Stimulated activated CD4-positive, alpha-beta T cell treated with anti-CD3 and anti-CD28 coated beads, TNF-alpha, amount 100 ng/mL, for 4 hours (primary cell): ENCODE data around the gene DPAGT1.
"Not testable (repeated sequence)": the region's sequence is repeated elsewhere in the genome, so short reads cannot be mapped to it uniquely, and the experiment has no call there.

Source experiments
- DNase-seq, 3 experiments: peaks; one replicate each; pipeline ENCODE4 v3.0.0-alpha.2; 2020; ENCODE audit warnings: low read depth in 3 of 3

DPAGT1 gene

GRCh38 chr11:119093942-119094815, 7.5 kb downstream of the DPAGT1 start:
- DNase-seq: peak in 2 of 3 experiments; percentile 29 to 41

GRCh38 chr11:119092880-119093842, 8.5 kb downstream of the DPAGT1 start:
- no peak for DNase-seq

DNA sequence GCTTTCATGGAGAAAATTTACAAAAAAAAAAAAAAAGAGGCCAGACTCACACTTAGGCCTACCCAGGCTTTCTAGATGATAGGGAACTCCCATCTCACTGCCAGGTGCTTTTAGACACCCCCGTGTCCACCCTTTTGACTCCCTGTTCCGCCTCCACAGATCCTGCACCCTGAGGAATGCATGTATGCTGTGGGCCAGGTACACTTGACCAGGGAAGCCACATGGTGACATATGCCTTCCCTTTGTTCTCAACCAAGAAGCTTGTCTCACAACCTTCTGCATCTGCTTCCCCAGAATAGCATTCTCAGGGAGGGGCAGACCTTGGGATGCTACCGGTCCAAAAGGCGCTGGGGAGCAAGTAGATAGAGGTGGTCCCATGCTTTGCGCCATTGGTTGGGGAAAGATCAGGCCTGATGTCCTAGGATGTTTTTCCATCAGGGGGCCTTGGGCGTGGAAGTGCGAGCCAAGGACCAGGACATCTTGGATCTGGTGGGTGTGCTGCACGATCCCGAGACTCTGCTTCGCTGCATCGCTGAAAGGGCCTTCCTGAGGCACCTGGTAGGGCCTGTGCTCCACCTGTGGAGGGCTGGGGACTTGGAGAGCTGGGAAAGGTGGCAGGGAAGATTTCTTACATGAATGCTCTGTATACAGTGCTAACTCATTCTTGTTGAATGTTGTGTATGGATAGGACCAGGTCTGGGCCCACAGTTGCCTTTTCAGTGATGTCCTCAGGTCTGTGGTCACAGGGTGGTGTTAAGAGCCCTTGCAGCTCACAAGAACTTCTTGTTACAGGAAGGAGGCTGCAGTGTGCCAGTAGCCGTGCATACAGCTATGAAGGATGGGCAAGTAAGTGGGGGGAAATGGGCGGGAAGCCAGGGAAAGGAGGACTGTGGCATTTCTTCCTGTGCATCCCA, 9.4 kb downstream of the DPAGT1 start:
- DNase-seq: no peak

DNA sequence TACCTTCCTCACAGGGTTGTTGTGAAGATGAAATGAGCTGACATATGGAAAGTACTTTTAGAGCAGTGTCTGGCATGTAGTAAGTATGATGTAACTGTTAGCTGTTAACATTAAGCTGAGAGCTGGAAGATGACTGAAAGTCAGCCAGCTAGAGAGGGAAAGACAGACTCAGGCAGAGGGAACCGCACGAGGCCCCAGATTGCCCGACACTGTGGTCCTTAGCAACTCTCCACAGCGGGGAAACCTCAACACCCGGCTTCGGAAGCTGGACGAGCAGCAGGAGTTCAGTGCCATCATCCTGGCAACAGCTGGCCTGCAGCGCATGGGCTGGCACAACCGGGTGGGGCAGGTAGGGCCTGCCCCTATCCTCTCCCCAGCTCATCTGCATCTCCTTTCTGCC, 10.5 kb downstream of the DPAGT1 start:
- no peak for DNase-seq

DNA sequence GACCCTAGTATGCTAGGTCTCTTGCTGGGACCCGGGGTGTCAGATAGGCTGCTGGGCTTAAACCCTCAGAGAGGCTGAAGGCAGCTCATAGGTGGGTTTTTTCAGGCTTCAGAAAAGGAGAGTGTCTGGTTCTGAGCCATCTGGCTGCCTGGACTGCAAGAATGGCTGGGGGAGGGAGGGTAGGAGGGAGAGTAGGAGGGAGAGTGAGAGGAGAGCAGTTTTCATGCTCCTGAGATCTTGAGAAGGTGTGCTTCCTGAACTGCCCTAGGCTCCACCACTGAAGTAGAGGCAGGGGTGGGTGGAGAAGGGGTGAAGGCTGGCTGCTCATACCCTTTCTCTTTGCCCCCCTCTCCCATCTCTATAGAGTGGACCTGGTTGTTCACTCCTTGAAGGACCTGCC, 12.3 kb downstream of the DPAGT1 start:
- DNase-seq: no peak

DNA sequence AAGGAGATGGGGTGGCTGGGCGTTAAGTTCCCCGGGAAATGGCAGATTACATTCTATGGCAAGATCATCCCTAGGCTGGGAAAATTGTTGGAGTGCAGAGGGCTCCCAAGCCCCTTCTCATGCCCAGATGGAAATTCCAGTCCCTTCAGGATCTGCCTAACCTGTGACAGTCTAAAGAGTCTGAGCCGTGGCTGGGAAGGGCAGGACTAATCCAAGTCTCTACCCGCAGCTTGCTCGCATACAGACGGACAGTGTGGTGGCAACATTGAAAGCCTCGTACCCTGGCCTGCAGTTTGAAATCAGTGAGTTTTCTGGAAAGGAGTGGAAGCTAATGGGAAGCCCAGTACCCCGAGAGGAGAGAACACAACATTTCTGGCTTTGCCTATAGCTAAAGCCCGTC, 13.2 kb downstream of the DPAGT1 start:
- DNase-seq: no peak

DNA sequence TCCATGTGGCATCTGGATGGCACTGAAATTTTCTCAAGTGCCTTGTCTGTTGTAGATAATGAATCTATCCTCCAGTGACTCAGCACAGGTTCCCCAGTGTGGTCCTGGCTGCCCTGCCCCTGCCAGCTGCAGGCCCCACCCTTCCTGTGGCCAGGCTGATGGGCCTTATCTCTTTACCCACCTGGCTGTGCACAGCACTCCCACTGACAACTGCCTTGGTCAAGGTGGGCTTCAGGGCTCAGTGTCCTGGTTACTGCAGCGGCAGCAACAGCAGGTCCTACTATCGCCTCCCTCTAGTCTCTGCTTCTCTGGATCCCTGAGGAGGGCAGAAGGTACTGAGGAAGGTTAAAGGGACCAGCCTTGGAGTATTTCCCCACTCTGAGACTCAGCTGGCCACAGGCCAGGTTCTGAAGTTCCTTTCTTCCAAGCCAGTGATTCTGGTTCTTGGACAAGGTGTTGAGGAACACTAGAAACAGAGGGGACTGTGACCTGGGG, 13.9 kb downstream of the DPAGT1 start:
- DNase-seq: no peak

GRCh38 chr11:119087123-119087522, 14.5 kb downstream of the DPAGT1 start:
- no peak for DNase-seq

DNA sequence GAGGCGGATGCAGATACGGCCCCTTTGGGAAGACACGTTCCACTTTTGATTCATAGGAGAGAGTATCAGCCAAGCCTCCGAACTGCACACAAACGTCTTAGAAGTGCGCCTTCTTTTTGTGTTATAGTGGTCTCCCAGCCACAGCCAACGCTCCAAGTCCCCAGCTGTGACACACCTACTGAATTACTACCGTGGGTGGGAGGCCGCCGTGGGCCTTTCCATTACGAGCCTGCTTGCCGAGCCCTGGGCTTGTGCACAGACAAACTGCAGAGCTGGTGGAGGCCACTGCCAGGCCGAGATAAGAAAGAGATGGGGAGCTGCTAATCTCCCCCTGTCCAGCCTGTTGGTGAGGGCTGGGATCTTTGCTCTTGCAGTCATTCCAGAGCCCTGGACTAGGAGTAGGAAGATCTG, 16.2 kb downstream of the DPAGT1 start:
- DNase-seq: peak in 2 of 3 experiments; percentile 26 to 48

- peak; percentile 74 to 86 (median 86) for DNase-seq
Measured at GRCh38 chr11:119084663-119085436, 16.8 kb downstream of the DPAGT1 start, which contains the start of gene HMBS. Gene HMBS, plus strand, starts transcription at chr11:119084881. Its CDS starts 153 bp downstream, at chr11:119085034.

DNA sequence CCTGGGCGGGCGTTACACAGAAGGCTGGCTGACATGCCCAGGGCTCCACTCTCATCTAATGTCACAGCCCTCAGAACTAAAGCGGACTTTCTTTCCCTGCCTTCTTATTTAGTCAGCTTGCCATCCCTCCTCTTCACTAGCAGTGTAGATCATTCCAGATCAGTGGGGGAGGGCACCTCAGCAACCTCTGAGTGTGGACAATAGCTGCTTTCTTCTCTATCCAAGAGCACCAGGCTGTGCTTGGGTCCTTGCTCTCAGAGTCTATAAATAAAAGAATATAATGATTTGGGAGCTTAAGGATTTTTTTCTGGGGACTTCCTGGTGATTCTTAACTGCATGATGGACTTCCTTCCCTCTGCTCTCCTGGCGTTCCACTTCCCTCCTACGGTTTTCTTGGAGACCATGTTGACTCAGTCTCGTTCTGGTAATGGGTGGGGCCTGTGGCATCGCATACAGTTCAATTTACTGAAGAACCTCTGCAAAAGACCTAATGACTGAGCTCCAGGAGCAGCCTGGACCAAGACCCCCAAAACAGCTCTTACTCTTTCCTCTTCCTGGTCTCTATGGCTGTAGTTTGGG, 19.9 kb downstream of the DPAGT1 start:
- DNase-seq: no peak

DNA sequence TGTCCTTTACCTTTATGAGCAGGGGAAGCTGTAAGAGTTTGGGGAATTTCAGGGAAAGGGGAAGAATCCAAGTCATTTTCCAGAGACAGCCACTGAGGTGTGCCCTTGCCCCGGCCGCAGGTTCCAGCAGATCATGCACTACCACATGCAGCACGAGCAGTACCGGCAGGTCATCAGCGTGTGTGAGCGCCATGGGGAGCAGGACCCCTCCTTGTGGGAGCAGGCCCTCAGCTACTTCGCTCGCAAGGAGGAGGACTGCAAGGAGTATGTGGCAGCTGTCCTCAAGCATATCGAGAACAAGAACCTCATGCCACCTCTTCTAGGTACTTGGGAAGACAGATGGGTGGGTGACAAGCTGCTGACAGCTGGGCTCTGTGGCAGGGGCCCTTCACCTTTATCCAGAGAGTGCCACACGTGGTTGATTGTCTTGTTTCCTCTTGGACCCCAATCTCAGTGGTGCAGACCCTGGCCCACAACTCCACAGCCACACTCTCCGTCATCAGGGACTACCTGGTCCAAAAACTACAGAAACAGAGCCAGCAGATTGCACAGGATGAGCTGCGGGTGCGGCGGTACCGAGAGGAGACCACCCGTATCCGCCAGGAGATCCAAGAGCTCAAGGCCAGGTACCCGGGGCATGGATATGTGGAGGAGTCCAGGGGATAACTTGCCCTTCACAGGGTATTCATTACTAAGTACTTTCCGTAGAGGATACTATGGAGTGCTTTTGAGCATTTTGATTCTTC, 22.8 kb downstream of the DPAGT1 start:
- no peak for DNase-seq

DNA sequence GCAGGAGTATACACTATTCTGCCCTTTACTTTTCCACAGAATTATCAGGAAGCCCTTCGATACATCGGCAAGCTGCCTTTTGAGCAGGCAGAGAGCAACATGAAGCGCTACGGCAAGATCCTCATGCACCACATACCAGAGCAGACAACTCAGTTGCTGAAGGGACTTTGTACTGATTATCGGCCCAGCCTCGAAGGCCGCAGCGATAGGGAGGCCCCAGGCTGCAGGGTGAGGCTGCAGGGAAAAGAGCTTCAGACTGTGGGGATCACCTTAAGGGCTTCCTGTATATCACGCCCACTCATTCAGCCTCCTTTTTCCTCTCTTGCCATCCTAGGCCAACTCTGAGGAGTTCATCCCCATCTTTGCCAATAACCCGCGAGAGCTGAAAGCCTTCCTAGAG, 23.8 kb downstream of the DPAGT1 start:
- DNase-seq: no peak

- DNase-seq: peak; percentile 94 to 97 (median 94)
Measured at GRCh38 chr11:119067371-119068222, 34.1 kb downstream of the DPAGT1 start, which contains the start of gene VPS11. Gene VPS11, plus strand, starts transcription at chr11:119067818. Its CDS starts 6 bp downstream, at chr11:119067824.

DNA sequence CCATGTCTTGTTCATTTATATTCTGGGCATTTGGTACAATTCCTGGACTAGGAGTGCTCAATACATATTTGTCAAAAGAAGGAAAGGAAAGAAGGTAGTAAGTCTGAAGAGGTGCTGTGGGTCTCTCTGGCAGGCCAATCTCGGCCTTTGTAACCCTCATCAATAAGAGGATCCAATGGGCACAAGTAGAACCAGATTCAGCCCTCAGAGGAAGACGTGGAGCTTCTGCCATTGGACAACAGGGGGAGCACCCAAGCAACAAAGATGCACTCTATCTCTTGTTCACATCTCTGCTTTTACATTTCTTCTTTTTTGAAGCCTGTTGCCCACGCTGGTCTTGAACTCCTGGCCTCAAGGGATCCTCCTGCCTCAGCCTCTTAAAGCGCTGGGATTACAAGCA, 36.3 kb downstream of the DPAGT1 start:
- DNase-seq: peak in 2 of 3 experiments; percentile 12 to 18

DNA sequence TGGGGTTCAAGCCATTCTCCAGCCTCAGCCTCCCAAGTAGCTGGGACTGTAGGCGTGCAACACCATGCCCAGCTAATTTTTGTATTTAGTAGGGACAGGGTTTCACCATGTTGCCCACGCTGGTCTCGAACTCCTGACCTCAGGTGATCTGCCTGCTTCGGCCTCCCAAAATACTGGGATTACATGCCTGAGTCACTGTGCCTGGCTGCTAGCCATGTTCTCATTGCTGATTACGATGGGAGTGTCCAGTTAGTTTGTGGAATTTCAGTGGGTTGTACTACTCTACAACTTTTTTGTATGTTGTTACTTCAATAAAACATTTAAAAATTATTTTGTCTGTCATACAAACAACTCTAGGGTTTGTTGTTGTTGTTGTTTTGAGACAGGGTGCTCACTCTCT, 38.9 kb downstream of the DPAGT1 start:
- DNase-seq: no peak

DNA sequence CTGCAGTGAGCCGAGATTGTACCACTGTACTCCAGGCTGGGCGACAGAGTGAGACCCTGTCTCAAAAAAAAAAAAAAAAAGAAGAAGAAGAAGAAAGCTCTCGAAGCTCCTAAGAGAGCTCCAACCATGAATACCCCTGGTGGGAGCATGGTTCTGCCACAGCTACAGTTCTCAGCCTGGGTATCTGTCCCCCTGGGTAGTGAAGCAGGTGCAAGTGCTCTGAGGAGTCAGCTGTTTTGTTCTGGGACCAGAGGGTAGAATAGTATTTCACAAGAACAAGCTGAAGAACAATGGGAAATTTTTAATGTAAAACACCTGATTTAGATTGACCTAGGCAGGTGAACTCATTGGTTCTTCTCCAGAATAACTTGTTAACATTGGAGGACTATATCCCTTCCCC, 40.4 kb downstream of the DPAGT1 start:
- DNase-seq: no peak

DNA sequence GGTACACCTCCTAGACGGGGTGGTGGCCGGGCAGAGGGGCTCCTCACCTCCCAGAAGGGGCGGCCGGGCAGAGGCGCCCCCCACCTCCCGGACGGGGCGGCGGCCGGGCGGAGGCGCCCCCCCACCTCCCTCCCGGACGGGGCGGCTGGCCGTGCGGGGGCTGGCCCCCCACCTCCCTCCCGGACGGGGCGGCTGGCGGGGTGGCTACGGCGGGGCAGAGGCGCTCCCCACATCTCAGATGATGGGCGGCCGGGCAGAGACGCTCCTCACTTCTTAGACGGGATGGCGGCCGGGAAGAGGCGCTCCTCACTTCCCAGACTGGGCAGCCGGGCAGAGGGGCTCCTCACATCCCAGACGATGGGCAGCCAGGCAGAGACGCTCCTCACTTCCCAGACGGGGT, 42.5 kb downstream of the DPAGT1 start:
- DNase-seq: not testable (repeated sequence)
